Liver (tissue), 9 donors: Measurements from ENCODE around the gene LIM2. TPM values are rescaled to one million over a fixed set of nuclear protein-coding genes. Genes with fewer than 3 reads are reported as not detected.
A peak's percentile ranks its signal among the peaks of the same experiment; 100 is the strongest.

Source experiments
- DNase-seq: peaks from one replicate; pipeline ENCODE4 v3.0.0-alpha.2; 2017; ENCODE audit warnings: low spot score
- H3K27ac ChIP-seq, 2 donors: one replicate each; pipeline ENCODE4 v1.7.0; 2013; ENCODE audit warnings: inconsistent platforms in 2 of 2, low read length in 2 of 2, control low read depth in 1 of 2, low read depth in 1 of 2, mild to moderate bottlenecking in 1 of 2
- H3K27me3 ChIP-seq, 4 donors: one replicate each; pipeline versions ENCODE4 v1.6.1 to v1.7.0; 2013; ENCODE audit warnings: low read length in 3 of 4, inconsistent platforms in 1 of 4, mild to moderate bottlenecking in 1 of 4, moderate library complexity in 1 of 4; ENCODE audit not compliant: control insufficient read depth in 4 of 4, insufficient read depth in 4 of 4
- H3K36me3 ChIP-seq, 4 donors: one replicate each; pipeline versions ENCODE4 v1.6.1 to v1.7.0; 2013; ENCODE audit warnings: low read length in 3 of 4, mild to moderate bottlenecking in 3 of 4, low read depth in 1 of 4, moderate library complexity in 1 of 4; ENCODE audit not compliant: control insufficient read depth in 4 of 4, insufficient read depth in 3 of 4
- H3K4me1 ChIP-seq, 4 donors: one replicate each; pipeline versions ENCODE4 v1.6.1 to v1.7.0; 2013; ENCODE audit warnings: low read length in 3 of 4, mild to moderate bottlenecking in 3 of 4, moderate library complexity in 1 of 4; ENCODE audit not compliant: control insufficient read depth in 4 of 4, insufficient read depth in 4 of 4
- H3K4me3 ChIP-seq, 3 donors: one replicate each; pipeline versions ENCODE4 v1.6.1 to v1.7.0; 2013; ENCODE audit warnings: low read length in 3 of 3, control low read depth in 1 of 3, low read depth in 1 of 3, mild to moderate bottlenecking in 1 of 3
- H3K9ac ChIP-seq, 2 donors: one replicate each; pipeline ENCODE4 v1.7.0; 2013; ENCODE audit warnings: low read length in 2 of 2, mild to moderate bottlenecking in 2 of 2, moderate library complexity in 2 of 2, control low read depth in 1 of 2, low read depth in 1 of 2
- H3K9me3 ChIP-seq, 4 donors: one replicate each; pipeline versions ENCODE4 v1.6.1 to v1.7.0; 2013; ENCODE audit warnings: low read length in 3 of 4; ENCODE audit not compliant: control insufficient read depth in 4 of 4
- ATF3 ChIP-seq: IDR thresholded peaks from 2 replicates; pipeline ENCODE4 v1.6.1; 2016; ENCODE audit warnings: antibody characterized with exemption
- CTCF ChIP-seq: fragments of 150-350 bp; IDR thresholded peaks from 2 replicates; pipeline ENCODE4 v1.5.1; 2017; ENCODE audit warnings: improper control_type of control experiment, low read depth, low read length; ENCODE audit not compliant: missing input control
- EGR1 ChIP-seq, 2 donors: IDR thresholded peaks; 2 replicates each; pipeline ENCODE4 v1.6.1; 2016 to 2018; ENCODE audit warnings: antibody characterized with exemption in 2 of 2, low read depth in 2 of 2
- FOXA1 ChIP-seq: IDR thresholded peaks from 2 replicates; pipeline ENCODE4 v1.6.1; 2016; ENCODE audit warnings: antibody characterized with exemption
- FOXA2 ChIP-seq: IDR thresholded peaks from 2 replicates; pipeline ENCODE4 v1.6.1; 2016; ENCODE audit warnings: antibody characterized with exemption
- GABPA ChIP-seq, 2 donors: IDR thresholded peaks in 1 of 2; conservative IDR thresholded peaks in 1 of 2; 2 replicates each; pipeline ENCODE4 v1.6.1; 2016; ENCODE audit warnings: antibody characterized with exemption in 2 of 2, mild to moderate bottlenecking in 1 of 2, moderate library complexity in 1 of 2
- HNF4A ChIP-seq, 2 donors: conservative IDR thresholded peaks; 2 replicates each; pipeline ENCODE4 v1.6.1; 2016; ENCODE audit warnings: antibody characterized with exemption in 2 of 2, mild to moderate bottlenecking in 2 of 2
- HNF4G ChIP-seq: IDR thresholded peaks from 2 replicates; pipeline ENCODE4 v1.6.1; 2016; ENCODE audit warnings: antibody characterized with exemption
- JUND ChIP-seq, 2 donors: IDR thresholded peaks; 2 replicates each; pipeline ENCODE4 v1.6.1; 2016; ENCODE audit warnings: antibody characterized with exemption in 2 of 2
- MAX ChIP-seq: IDR thresholded peaks from 2 replicates; pipeline ENCODE4 v1.6.1; 2016; ENCODE audit warnings: antibody characterized with exemption
- NR2F2 ChIP-seq: IDR thresholded peaks from 2 replicates; pipeline ENCODE4 v1.6.1; 2016; ENCODE audit warnings: antibody characterized with exemption
- RAD21 ChIP-seq, 2 donors: IDR thresholded peaks; 2 replicates each; pipeline ENCODE4 v1.6.1; 2016; ENCODE audit warnings: antibody characterized with exemption in 2 of 2, mild to moderate bottlenecking in 2 of 2
- REST ChIP-seq: IDR thresholded peaks from 2 replicates; pipeline ENCODE4 v1.6.1; 2016; ENCODE audit warnings: antibody characterized with exemption, mild to moderate bottlenecking
- RXRA ChIP-seq, 2 donors: IDR thresholded peaks; 2 replicates each; pipeline ENCODE4 v1.6.1; 2017 to 2018; ENCODE audit warnings: antibody characterized with exemption in 2 of 2, mild to moderate bottlenecking in 1 of 2
- SP1 ChIP-seq: IDR thresholded peaks from 2 replicates; pipeline ENCODE4 v1.6.1; 2018; ENCODE audit warnings: antibody characterized with exemption, mild to moderate bottlenecking
- TAF1 ChIP-seq: conservative IDR thresholded peaks from 2 replicates; pipeline ENCODE4 v1.6.1; 2016; ENCODE audit warnings: antibody characterized with exemption, mild to moderate bottlenecking
- YY1 ChIP-seq: IDR thresholded peaks from 2 replicates; pipeline ENCODE4 v1.6.1; 2016; ENCODE audit warnings: antibody characterized with exemption, mild to moderate bottlenecking
- WGBS: extraction: QIAGEN DNeasy Blood & Tissue Kit; methylation state at CpG from one replicate; pipeline ENCODE4 v1.1.7; 2013; 5-methylcytosine and 5-hydroxymethylcytosine counted together
- polyA plus RNA-seq, 2 donors: library from polyadenylated mRNA; stranded (reverse) in 1 of 2; unstranded in 1 of 2; fragments of 200-250 nt in 1 of 2; fragments of >200 nt in 1 of 2; fragmentation: Nextera tagmentation in 1 of 2; extraction: Ambion mirVana in 1 of 2; gene quantifications; one replicate each; pipeline versions ENCODE4 v1.2.1 to v1.2.3, GENCODE V29; 2013 to 2015
- total RNA-seq, 2 donors: library from RNA; depleted of rRNA; stranded (reverse); fragments of >200 nt; gene quantifications; one replicate each; pipeline ENCODE4 v1.2.3, GENCODE V29; 2014
- donor health status: healthy.
- donor health status: healthy.
- donor health status: healthy.
- donor health status: healthy.
- donor health status: healthy.

Gene LIM2
- total and polyA plus RNA-seq, 4 donors, result not detected

GRCh38 chr19:51372649-51373504 is 14.9 kb downstream of the LIM2 start, which contains the start of gene NKG7:
Gene NKG7, minus strand, starts transcription at chr19:51372654. Its CDS starts 119 bp downstream, at chr19:51372535.
- Histone ChIP-seq H3K4me3 (peak within 1 kb of the TSS in 1 of 3 donors; percentile 1), H3K36me3 (no peaks in the 10 kb centered on the region), H3K9me3 (no peaks in the 10 kb centered on the region), H3K27me3 (no peaks in the 10 kb centered on the region), H3K27ac (peak within 1 kb of the TSS; percentile 10 to 26), H3K9ac (no peak within 1 kb of the TSS), H3K4me1 (peaks cover 0 to 10% (median 1%) of the 10 kb centered on the region in 4 donors)
- WGBS, result 53% methylated on average over 9 of the region's 9 CpGs
- no peak for DNase-seq
- no peak for TF ChIP-seq HNF4A (conservative IDR thresholded peaks at IDR 0.05)
- TF ChIP-seq TAF1, result no peak
- no peak for TF ChIP-seq HNF4G
- no peak for TF ChIP-seq FOXA1
- no peak for TF ChIP-seq YY1
- no peak for TF ChIP-seq MAX
- TF ChIP-seq GABPA (IDR thresholded peaks at IDR 0.05 in 1 of 2, conservative IDR thresholded peaks at IDR 0.05 in 1 of 2), result no peak
- TF ChIP-seq SP1, result no peak
- TF ChIP-seq RAD21 (IDR thresholded peaks at IDR 0.05), result no peak
- TF ChIP-seq NR2F2, result no peak
- TF ChIP-seq FOXA2, result no peak
- TF ChIP-seq RXRA (IDR thresholded peaks at IDR 0.05), result no peak
- no peak for TF ChIP-seq JUND (IDR thresholded peaks at IDR 0.05)

GRCh38 chr19:51372021-51372648 is 15.6 kb downstream of the LIM2 start:
- Histone ChIP-seq H3K4me1 (peaks cover 0 to 13% (median 3%) of the 10 kb centered on the region in 4 donors), H3K27ac (peak overlapping the region; percentile 10 to 26)

More at GRCh38 chr19:51372021-51372648, 15.6 kb downstream of the LIM2 start:
- Histone ChIP-seq H3K9me3 (no peaks in the 10 kb centered on the region), H3K27me3 (no peaks in the 10 kb centered on the region), H3K36me3 (no peaks in the 10 kb centered on the region), H3K9ac (no peak overlapping the region), H3K4me3 (peak overlapping the region in 1 of 3 donors; percentile 1)
- DNase-seq, result no peak
- TF ChIP-seq REST, result no peak
- no peak for TF ChIP-seq ATF3
- TF ChIP-seq TAF1, result no peak
- TF ChIP-seq YY1, result no peak
- no peak for TF ChIP-seq RXRA (IDR thresholded peaks at IDR 0.05)
- no peak for TF ChIP-seq GABPA (IDR thresholded peaks at IDR 0.05 in 1 of 2, conservative IDR thresholded peaks at IDR 0.05 in 1 of 2)
- TF ChIP-seq EGR1 (IDR thresholded peaks at IDR 0.05; ENCODE audit: low read depth in 2 of 2), result no peak
- no peak for TF ChIP-seq RAD21 (IDR thresholded peaks at IDR 0.05)
- TF ChIP-seq CTCF, result no peak
- no peak for TF ChIP-seq NR2F2
- no peak for TF ChIP-seq JUND (IDR thresholded peaks at IDR 0.05)
- TF ChIP-seq SP1, result no peak
- no peak for TF ChIP-seq MAX
- TF ChIP-seq FOXA2, result no peak
- TF ChIP-seq FOXA1, result no peak
- WGBS, result 82% methylated on average over 18 of the region's 18 CpGs
